GM19328 (cell line): ENCODE results near the gene NBDY.
"Not testable (repeated sequence)": the region's sequence is repeated elsewhere in the genome, so short reads cannot be mapped to it uniquely, and the experiment has no call there.

Experiments
- ATAC-seq: cut with Tn5 transposase; IDR thresholded peaks from one replicate; pipeline ENCODE4 v1.9.1; 2021; ENCODE audit warnings: mild to moderate bottlenecking, moderate library complexity; ENCODE audit not compliant: unreplicated experiment

The NBDY gene

GRCh38 chrX:56798866-56799758 is 70.1 kb downstream of the NBDY start:
- no peak for ATAC-seq

- no peak for ATAC-seq
These were observed 71.3 kb downstream of the NBDY start for GRCh38 chrX:56800307-56800706.

- ATAC-seq = no peak
These were observed 71.8 kb downstream of the NBDY start for GRCh38 chrX:56800801-56801200.

GRCh38 chrX:56802428-56802827 is 73.4 kb downstream of the NBDY start:
- no peak for ATAC-seq

GRCh38 chrX:56802921-56803849 is 74.1 kb downstream of the NBDY start:
- ATAC-seq = peak; percentile 63

- no peak for ATAC-seq
These were observed 75.0 kb downstream of the NBDY start for GRCh38 chrX:56803850-56804681.

- ATAC-seq = no peak
These were observed 75.8 kb downstream of the NBDY start for GRCh38 chrX:56804867-56805266.

- ATAC-seq = no peak
These were observed 76.4 kb downstream of the NBDY start for GRCh38 chrX:56805399-56805798.

- not testable (repeated sequence) for ATAC-seq
These were observed 77.1 kb downstream of the NBDY start for GRCh38 chrX:56806176-56806575.

GRCh38 chrX:56811599-56811998 is 82.6 kb downstream of the NBDY start:
- ATAC-seq = no peak

GRCh38 chrX:56812515-56813105 is 83.6 kb downstream of the NBDY start:
- ATAC-seq = peak; percentile 87

- ATAC-seq = no peak
These were observed 84.3 kb downstream of the NBDY start for GRCh38 chrX:56813318-56813837.

- no peak for ATAC-seq
These were observed 88.1 kb downstream of the NBDY start for GRCh38 chrX:56817179-56817578.

- no peak for ATAC-seq
These were observed 97.0 kb downstream of the NBDY start for GRCh38 chrX:56826020-56826419.

- ATAC-seq = no peak
These were observed 104.6 kb downstream of the NBDY start for GRCh38 chrX:56833626-56834025.

- ATAC-seq = no peak
These were observed 124.4 kb downstream of the NBDY start for GRCh38 chrX:56853436-56853835.

GRCh38 chrX:56857042-56857441 is 128.0 kb downstream of the NBDY start:
- no peak for ATAC-seq

- ATAC-seq = no peak
These were observed 131.8 kb downstream of the NBDY start for GRCh38 chrX:56860888-56861287.
